WERI-Rb-1 (cell line): Measurements from ENCODE around the gene ZC3H7B.
A peak's percentile ranks its signal among the peaks of the same experiment; 100 is the strongest.

Source experiments
- DNase-seq: peaks from one replicate; pipeline ENCODE4 v3.0.0-alpha.2; 2020
- H3K27ac ChIP-seq: fragments of 250-450 bp; sonication (Bioruptor Pico); 2 replicates; pipeline ENCODE4 v1.5.1; 2020; ENCODE audit warnings: mild to moderate bottlenecking, moderate library complexity
- H3K27me3 ChIP-seq: fragments of 250-450 bp; sonication (Bioruptor Pico); 2 replicates; pipeline ENCODE4 v1.5.1; 2021; ENCODE audit warnings: mild to moderate bottlenecking, low read depth, moderate library complexity; ENCODE audit not compliant: insufficient read depth, severe bottlenecking
- H3K36me3 ChIP-seq: fragments of 250-450 bp; sonication (Bioruptor Pico); 2 replicates; pipeline ENCODE4 v1.5.1; 2020; ENCODE audit warnings: mild to moderate bottlenecking, moderate library complexity
- H3K4me3 ChIP-seq: 2 replicates; pipeline ENCODE4 v1.5.1; 2011; ENCODE audit warnings: low read depth, mild to moderate bottlenecking, control low read depth, low read length
- H3K9me3 ChIP-seq: fragments of 250-450 bp; sonication (Bioruptor Pico); 2 replicates; pipeline ENCODE4 v1.5.1; 2021; ENCODE audit warnings: mild to moderate bottlenecking, moderate library complexity; ENCODE audit not compliant: severe bottlenecking
- TF ChIP-seq, protein P1 (sequence below): IDR thresholded peaks from 2 replicates; pipeline ENCODE4 v1.5.1; 2011; ENCODE audit warnings: low read depth, mild to moderate bottlenecking, control low read depth, inconsistent platforms, low read length

The ZC3H7B gene

DNA sequence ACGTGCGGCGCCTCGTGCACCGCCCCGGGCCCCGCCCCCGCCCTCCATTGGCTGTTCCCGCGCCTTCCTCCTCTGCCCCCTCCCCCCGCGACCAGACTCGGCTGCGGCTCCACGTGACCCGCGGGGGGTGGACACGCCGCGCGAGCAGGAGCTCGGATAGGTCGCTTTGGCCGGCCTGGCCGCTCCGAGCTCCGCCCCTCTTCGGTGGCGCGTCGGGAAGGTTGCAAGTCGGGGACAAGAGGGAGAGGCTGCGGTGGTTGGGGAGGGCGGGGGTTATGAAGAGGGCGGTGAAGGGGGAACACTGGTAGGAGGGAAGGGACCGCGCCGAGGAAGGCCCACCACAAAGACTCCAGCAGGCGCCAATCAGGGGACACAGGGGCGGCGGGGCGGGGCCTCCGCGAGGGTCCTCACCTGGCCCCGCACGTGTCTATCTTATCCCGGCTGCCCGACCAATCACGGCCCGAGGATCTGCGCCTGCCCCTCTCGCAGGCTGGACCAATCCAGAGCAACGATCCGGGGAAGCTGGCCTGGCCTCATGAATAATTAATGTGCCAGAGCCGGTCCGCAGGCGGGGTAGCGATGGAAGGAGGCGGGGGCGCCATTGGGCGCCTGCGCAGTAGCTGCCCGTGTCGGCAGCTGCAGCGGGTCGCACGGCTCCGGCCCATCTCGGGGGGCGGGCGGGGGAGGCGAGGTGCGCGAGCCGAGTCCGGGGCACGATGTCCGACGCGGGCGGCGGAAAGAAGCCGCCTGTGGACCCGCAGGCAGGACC, 80.2 kb downstream of the ZC3H7B start, which contains the start of gene TEF:
Gene TEF (plus strand): TSS at position 614 of the 769 bp plus-strand sequence. CDS start 103 bp downstream, at position 717.
- TF ChIP-seq, protein P1, sequence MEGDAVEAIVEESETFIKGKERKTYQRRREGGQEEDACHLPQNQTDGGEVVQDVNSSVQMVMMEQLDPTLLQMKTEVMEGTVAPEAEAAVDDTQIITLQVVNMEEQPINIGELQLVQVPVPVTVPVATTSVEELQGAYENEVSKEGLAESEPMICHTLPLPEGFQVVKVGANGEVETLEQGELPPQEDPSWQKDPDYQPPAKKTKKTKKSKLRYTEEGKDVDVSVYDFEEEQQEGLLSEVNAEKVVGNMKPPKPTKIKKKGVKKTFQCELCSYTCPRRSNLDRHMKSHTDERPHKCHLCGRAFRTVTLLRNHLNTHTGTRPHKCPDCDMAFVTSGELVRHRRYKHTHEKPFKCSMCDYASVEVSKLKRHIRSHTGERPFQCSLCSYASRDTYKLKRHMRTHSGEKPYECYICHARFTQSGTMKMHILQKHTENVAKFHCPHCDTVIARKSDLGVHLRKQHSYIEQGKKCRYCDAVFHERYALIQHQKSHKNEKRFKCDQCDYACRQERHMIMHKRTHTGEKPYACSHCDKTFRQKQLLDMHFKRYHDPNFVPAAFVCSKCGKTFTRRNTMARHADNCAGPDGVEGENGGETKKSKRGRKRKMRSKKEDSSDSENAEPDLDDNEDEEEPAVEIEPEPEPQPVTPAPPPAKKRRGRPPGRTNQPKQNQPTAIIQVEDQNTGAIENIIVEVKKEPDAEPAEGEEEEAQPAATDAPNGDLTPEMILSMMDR = no peak
- no peaks in the 10 kb centered on the region for H3K27me3 ChIP-seq
- H3K4me3 ChIP-seq = peak within 1 kb of the TSS; percentile 57
- no peaks in the 10 kb centered on the region for H3K9me3 ChIP-seq
- DNase-seq = peak; percentile 99
- no peaks in the 10 kb centered on the region; the same call in 1 of the 2 replicates for H3K36me3 ChIP-seq
- peak within 1 kb of the TSS; percentile 97 for H3K27ac ChIP-seq

DNA sequence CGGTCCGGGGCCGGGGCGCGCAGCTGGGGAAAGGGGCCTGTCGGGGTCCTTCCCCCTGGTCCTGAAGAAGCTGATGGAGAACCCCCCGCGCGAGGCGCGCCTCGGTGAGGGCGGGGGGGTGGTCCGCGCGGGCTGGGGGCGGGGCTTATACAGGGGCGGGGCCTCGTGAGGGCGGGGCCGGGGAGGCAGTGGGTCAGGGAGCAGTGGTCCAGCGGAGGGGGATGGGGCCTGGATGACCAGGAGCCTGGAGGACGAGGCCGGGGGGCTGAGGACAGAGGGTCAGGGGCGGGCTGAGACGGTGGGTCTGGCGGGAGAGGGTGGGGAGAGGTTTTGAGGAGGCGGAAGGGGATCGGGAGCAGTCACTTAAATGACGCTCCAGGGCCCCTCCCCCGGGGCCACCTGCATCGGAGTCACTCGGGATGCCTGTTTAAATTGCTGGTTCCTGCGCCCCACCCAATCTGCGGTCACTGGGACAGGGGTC, 80.8 kb downstream of the ZC3H7B start:
- H3K27me3 ChIP-seq = no peaks in the 10 kb centered on the region
- TF ChIP-seq, protein P1 = no peak
- no peaks in the 10 kb centered on the region for H3K9me3 ChIP-seq
- H3K27ac ChIP-seq = peak overlapping the region; percentile 97
- H3K36me3 ChIP-seq = peaks cover 2% of the 10 kb centered on the region; the same call in 1 of the 2 replicates
- H3K4me3 ChIP-seq = peak overlapping the region; percentile 57
- peak; percentile 65 for DNase-seq

DNA sequence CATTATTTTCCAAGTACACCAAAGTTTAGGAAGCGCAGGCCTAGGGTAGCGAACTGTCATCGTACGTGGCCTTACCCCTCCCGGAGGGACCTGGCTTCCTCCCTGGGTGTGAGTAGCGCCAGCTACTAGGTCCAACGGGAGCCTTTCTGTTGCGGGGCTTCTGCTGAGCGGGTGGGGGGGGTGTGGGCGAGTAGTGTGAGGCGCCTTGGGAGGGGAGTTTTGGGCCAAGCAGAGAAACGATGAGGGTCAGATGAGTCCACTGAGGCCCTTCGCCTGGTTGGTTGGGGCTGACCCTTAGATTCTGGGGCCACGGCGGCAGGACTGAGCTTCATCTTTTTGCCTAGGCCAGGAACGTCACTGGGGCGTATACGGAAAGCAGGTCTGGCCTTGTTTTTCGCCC, 81.3 kb downstream of the ZC3H7B start:
- Histone ChIP-seq H3K36me3 (peaks cover 6% of the 10 kb centered on the region), H3K27me3 (no peaks in the 10 kb centered on the region), H3K9me3 (no peaks in the 10 kb centered on the region), H3K4me3 (peak overlapping the region; percentile 57), H3K27ac (peak overlapping the region; percentile 97)
- no peak for DNase-seq
- TF ChIP-seq, protein P1 = no peak

- Histone ChIP-seq H3K9me3 (no peaks in the 10 kb centered on the region), H3K27ac (no peak overlapping the region), H3K36me3 (peaks cover 8% of the 10 kb centered on the region), H3K4me3 (peak overlapping the region; percentile 57), H3K27me3 (no peaks in the 10 kb centered on the region)
- no peak for DNase-seq
- TF ChIP-seq, protein P1 = no peak
Observed at GRCh38 chr22:41383085-41383484, 81.8 kb downstream of the ZC3H7B start.

DNA sequence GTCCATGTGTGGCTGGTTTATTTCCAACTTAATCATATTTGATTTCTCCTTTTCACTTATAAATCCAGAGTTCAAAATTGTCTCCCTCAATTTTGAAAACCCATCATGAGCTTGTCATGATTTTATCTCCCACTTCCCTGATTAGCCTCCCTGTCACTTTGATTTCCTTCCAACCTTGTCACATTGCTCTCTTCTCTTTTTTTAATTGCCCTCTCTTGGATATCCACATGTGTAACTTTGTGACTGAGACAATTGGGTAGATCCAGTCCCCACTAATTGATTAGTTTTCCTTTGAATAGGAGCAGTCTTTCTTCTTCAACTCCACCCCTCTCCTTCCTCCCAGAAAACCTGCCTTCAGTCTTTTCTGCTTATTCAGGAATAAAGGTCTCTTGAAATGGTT, 82.8 kb downstream of the ZC3H7B start:
- H3K36me3 ChIP-seq = peaks cover 17% of the 10 kb centered on the region
- DNase-seq = no peak
- H3K27ac ChIP-seq = no peak overlapping the region
- no peaks in the 10 kb centered on the region for H3K27me3 ChIP-seq
- H3K4me3 ChIP-seq = no peak overlapping the region
- TF ChIP-seq, protein P1 = no peak
- no peaks in the 10 kb centered on the region for H3K9me3 ChIP-seq
